Fibroblast of lung (primary cell): Measurements from ENCODE around the gene ZNF521. TPM values are rescaled to one million over a fixed set of nuclear protein-coding genes. Genes with fewer than 3 reads are reported as not detected.

Source experiments
- DNase-seq, 2 donors: peaks; one replicate each; pipeline versions ENCODE4 v3.0.0 to v3.0.0-alpha.2; 2010; ENCODE audit warnings: low read depth in 2 of 2
- H2AFZ ChIP-seq: 2 replicates; pipeline ENCODE4 v1.5.1; 2012; ENCODE audit warnings: low read length, control low read depth, inconsistent platforms
- H3K27ac ChIP-seq: 2 replicates; pipeline ENCODE4 v1.5.1; 2011; ENCODE audit warnings: low read length, control low read depth; ENCODE audit not compliant: insufficient read depth
- H3K27me3 ChIP-seq: 2 replicates; pipeline ENCODE4 v1.5.1; 2011; ENCODE audit warnings: mild to moderate bottlenecking, low read length; ENCODE audit not compliant: control insufficient read depth, insufficient read depth
- H3K36me3 ChIP-seq: 2 replicates; pipeline ENCODE4 v1.5.1; 2011; ENCODE audit warnings: low read length; ENCODE audit not compliant: control insufficient read depth, insufficient read depth
- H3K4me1 ChIP-seq: 2 replicates; pipeline ENCODE4 v1.5.1; 2011; ENCODE audit warnings: low read length; ENCODE audit not compliant: control insufficient read depth, insufficient read depth; ENCODE audit errors: extremely low read depth
- H3K4me2 ChIP-seq: 2 replicates; pipeline ENCODE4 v1.5.1; 2011; ENCODE audit warnings: low read length, control low read depth; ENCODE audit not compliant: insufficient read depth; ENCODE audit errors: extremely low read depth
- H3K4me3 ChIP-seq, 4 experiments: fragments of 200-600 bp in 1 of 4; sonication (generic) in 1 of 4; replicated peaks in 1 of 4; 2 replicates each; pipeline ENCODE4 v1.5.1; 2011 to 2016; ENCODE audit warnings: low read length in 4 of 4, low read depth in 3 of 4, mild to moderate bottlenecking in 3 of 4, control low read depth in 2 of 4, inconsistent platforms in 1 of 4, mixed read lengths in 1 of 4; ENCODE audit not compliant: insufficient read depth in 1 of 4; ENCODE audit errors: control extremely low read depth in 1 of 4
- H3K79me2 ChIP-seq: 2 replicates; pipeline ENCODE4 v1.5.1; 2012; ENCODE audit warnings: mild to moderate bottlenecking, low read length, inconsistent platforms; ENCODE audit not compliant: control insufficient read depth, insufficient read depth
- H3K9ac ChIP-seq: 2 replicates; pipeline ENCODE4 v1.5.1; 2011; ENCODE audit warnings: mild to moderate bottlenecking, low read length, control low read depth; ENCODE audit not compliant: insufficient read depth
- H3K9me3 ChIP-seq: 2 replicates; pipeline ENCODE4 v1.5.1; 2012; ENCODE audit warnings: low read depth, low read length; ENCODE audit not compliant: control insufficient read depth, insufficient read depth
- H4K20me1 ChIP-seq: 2 replicates; pipeline ENCODE4 v1.5.1; 2011; ENCODE audit warnings: low read length; ENCODE audit not compliant: control insufficient read depth, insufficient read depth; ENCODE audit errors: extremely low read depth
- CTCF ChIP-seq, 2 donors: IDR thresholded peaks in 1 of 2; conservative IDR thresholded peaks in 1 of 2; 1 replicate in 1 of 2; 2 replicates in 1 of 2; pipeline ENCODE4 v1.5.1; 2011 to 2012; ENCODE audit warnings: low read length in 2 of 2, control low read depth in 1 of 2, inconsistent platforms in 1 of 2, low read depth in 1 of 2, mild to moderate bottlenecking in 1 of 2
- EZH2 ChIP-seq: IDR thresholded peaks from 2 replicates; pipeline ENCODE4 v1.5.1; 2012; ENCODE audit warnings: low read length, control low read depth, mild to moderate bottlenecking; ENCODE audit errors: missing control alignments
- polyA plus RNA-seq, 2 donors: library from polyadenylated mRNA; depleted of rRNA in 1 of 2; stranded (reverse) in 1 of 2; unstranded in 1 of 2; fragments of >200 nt; gene quantifications; 2 replicates each; pipeline ENCODE4 v1.2.1, GENCODE V29; 2011 to 2012; ENCODE audit warnings: missing spikeins in 1 of 2
- total RNA-seq: library from RNA; depleted of rRNA; stranded (reverse); fragments of >200 nt; gene quantifications from 2 replicates; pipeline ENCODE4 v1.2.1, GENCODE V29; 2014

Gene ZNF521
- total and polyA plus RNA-seq, 2 donors (not counting 1 experiment from before 2014, with no cell fraction given) = 25.2 to 43.6 TPM

DNA sequence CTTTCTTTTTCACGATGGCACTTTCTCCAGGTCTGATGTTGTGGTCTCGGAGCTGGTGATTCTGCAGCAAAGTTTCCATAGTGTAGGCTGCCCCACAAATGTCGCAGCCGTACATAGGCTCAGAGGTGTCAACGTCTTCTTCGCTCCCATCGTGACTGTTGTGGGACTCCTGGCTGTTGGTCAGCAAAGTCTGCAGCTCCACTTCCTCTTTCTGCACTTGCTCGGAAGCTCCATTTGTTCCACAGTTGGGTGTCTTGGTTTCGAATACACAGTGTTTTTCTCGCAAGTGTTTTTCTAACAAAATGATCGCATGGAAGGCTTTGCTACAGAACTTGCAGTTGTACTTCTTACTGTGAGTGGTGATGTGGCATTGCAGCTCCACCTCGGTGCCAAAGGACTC, 126.8 kb downstream of the ZNF521 start:
- no peaks in the 10 kb centered on the region for H3K9me3 ChIP-seq
- TF ChIP-seq EZH2 (no peak), CTCF (conservative IDR thresholded peaks at IDR 0.05 in 1 of 2, IDR thresholded peaks at IDR 0.05 in 1 of 2; ENCODE audit: low read depth in 1 of 2, low read length in 2 of 2) (no peak)

DNA sequence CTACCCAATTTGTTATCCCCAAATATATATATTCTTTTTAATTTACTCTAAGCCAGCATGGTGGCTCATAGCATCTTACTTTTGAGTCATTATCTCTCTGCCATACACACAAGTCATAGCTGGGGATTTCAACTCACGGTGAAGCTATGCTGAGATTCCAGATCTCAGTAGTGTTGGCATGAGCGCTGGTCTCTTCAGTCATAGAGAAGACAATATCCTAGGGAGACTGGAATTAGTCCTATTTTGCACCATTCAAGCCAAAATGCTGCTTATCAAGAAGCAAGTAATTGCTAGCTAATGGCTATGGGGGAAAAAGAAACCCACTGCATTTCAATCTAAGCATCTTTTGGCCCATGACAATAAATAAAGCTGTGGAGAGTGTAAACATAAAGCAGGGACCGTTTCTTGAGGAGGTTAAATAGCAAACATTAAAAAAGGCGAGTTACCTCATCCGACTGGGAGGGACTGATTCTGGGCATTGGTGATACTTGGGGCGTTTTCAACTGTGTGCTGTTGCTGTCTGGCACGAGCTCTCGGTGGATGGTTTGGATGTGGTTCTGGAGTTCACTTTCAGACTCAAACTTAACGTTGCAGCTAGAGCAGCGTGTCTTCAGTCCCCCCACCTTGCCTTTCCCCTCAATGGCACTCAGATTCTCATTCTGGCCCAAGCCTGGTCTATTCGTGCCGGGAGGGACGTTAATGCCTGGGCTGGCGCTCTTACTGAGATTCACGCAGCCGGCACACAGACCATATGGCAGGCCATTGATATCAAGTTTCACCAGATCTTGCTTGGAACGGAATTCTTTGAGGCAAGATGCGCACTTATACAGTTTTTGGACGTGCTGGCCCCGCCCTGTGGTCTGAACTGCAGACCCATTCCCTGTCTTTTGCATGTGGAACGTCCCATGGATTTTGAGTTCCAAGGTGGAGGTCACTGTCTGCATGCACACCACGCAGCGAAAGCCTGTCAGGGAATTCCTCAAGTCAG, 127.8 kb downstream of the ZNF521 start:
- TF ChIP-seq CTCF (conservative IDR thresholded peaks at IDR 0.05 in 1 of 2, IDR thresholded peaks at IDR 0.05 in 1 of 2; ENCODE audit: low read depth in 1 of 2, low read length in 2 of 2) = no peak
- no peak for TF ChIP-seq EZH2
- no peak overlapping the region for H2AFZ ChIP-seq

More for the DNA sequence above, 126.8 kb downstream of the ZNF521 start:
- Histone ChIP-seq H4K20me1 (no peaks in the 10 kb centered on the region), H2AFZ (no peak overlapping the region), H3K27me3 (no peaks in the 10 kb centered on the region), H3K9ac (no peak overlapping the region), H3K36me3 (peaks cover 11% of the 10 kb centered on the region), H3K4me1 (no peaks in the 10 kb centered on the region), H3K4me2 (no peak overlapping the region), H3K4me3 (no peak overlapping the region), H3K79me2 (no peaks in the 10 kb centered on the region), H3K27ac (no peak overlapping the region)
- no peak for DNase-seq

DNA sequence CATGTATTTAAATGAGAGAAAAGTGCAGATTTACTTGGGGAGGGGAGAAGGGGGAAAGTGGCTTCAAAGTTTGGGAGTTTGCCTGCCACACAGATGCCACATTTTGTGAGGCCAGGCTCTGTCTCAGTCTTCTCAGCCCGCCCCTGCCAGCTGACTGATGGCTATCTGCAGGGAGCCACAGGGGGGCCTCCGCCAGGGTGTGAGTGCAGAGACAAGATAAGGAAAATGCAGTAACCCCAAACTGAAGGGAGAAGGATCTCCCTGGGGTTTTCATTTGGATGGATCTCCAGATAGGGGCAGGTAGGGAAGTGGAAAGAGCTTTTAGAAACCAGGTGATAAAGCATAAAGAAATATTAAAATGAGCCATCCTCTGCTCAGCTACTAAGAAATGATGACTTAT, 128.8 kb downstream of the ZNF521 start:
- H3K4me3 ChIP-seq = no peak overlapping the region
- no peak for DNase-seq
- TF ChIP-seq CTCF (conservative IDR thresholded peaks at IDR 0.05 in 1 of 2, IDR thresholded peaks at IDR 0.05 in 1 of 2; ENCODE audit: low read depth in 1 of 2, low read length in 2 of 2) = no peak
- no peak for TF ChIP-seq EZH2
- H2AFZ ChIP-seq = no peak overlapping the region
- no peaks in the 10 kb centered on the region for H3K9me3 ChIP-seq
- H3K36me3 ChIP-seq = peaks cover 11% of the 10 kb centered on the region
- H3K4me2 ChIP-seq = no peak overlapping the region
- no peaks in the 10 kb centered on the region for H3K27me3 ChIP-seq
- H3K27ac ChIP-seq = no peak overlapping the region
- H4K20me1 ChIP-seq = no peaks in the 10 kb centered on the region
- H3K4me1 ChIP-seq = no peaks in the 10 kb centered on the region
- H3K79me2 ChIP-seq = no peaks in the 10 kb centered on the region
- no peak overlapping the region for H3K9ac ChIP-seq

More for the DNA sequence above, 127.8 kb downstream of the ZNF521 start:
- Histone ChIP-seq H3K4me2 (peak overlapping the region; percentile 4), H3K79me2 (no peaks in the 10 kb centered on the region), H3K4me3 (no peak overlapping the region), H3K4me1 (no peaks in the 10 kb centered on the region), H3K36me3 (peaks cover 11% of the 10 kb centered on the region), H3K27me3 (no peaks in the 10 kb centered on the region), H3K27ac (no peak overlapping the region), H4K20me1 (no peaks in the 10 kb centered on the region), H3K9me3 (no peaks in the 10 kb centered on the region), H3K9ac (no peak overlapping the region)
- no peak for DNase-seq
